HG02642 (cell line): Measurements from ENCODE around the gene C6.
"Not testable (repeated sequence)": the region's sequence is repeated elsewhere in the genome, so short reads cannot be mapped to it uniquely, and the experiment has no call there.

Experiments
- ATAC-seq: cut with Tn5 transposase; IDR thresholded peaks from one replicate; pipeline ENCODE4 v1.9.1; 2021; ENCODE audit warnings: mild to moderate bottlenecking; ENCODE audit not compliant: unreplicated experiment, poor library complexity

The C6 gene

DNA sequence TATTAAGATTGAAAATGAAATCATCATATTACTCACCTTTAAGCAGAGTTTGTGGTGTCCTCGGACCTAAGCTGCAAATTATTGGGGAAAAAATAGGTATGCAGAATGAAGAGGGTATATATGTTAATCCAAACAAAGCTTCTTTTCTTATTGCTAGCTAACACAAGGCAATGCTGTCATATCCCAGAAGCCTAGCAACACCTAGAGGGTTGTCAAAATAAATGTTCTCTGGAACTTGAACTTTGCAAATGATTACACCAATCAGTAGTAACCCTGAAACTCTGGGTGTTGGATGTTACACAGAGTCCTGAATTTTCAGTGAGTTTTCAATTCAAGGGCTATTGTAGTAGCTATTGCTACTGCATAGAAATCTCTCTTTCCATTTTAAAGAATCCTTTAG, at the start of gene C6:
TSS of gene C6 (minus strand) at position 193 of the 400 bp plus-strand sequence. CDS start 10,302 bp downstream, outside the sequence.
- no peak for ATAC-seq

DNA sequence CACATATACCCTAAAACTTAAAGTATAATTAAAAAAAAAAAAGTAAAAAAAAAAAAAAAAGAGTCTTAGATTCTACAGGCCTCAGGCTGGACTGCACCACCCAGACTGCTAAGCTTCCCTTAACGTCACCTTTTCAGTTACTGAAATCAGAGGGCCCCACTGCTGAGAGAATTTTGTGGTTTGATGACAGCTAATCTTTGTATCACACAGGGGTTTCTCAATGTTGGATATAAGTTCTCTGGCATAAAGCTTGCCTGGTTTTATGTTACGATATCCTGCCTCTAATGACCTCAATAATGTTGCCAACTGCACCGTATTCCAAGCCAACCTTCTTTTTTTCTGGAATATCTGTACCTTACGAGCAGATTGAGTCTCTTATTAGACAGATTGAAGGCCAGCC, 43.1 kb upstream of the C6 start:
- no peak for ATAC-seq

DNA sequence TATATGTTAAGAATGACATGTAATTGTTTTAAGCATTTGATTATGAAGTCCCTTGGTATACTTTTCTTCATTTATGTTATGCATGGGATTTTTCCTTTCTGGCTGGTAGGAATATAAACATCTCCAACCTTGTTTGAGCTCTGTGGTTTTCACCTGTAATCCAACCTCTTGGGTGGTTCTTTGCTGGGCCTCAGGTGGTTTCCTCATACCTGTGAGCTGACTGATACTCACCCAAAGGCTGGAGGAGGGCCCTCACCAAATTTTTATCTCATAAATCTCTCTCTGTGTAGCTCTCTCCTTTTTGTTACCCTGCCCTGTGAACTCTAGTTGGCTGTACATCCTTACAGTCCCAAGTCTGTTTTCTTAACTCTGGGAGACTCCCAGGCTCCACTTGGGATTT, 39.8 kb upstream of the C6 start:
- no peak for ATAC-seq

DNA sequence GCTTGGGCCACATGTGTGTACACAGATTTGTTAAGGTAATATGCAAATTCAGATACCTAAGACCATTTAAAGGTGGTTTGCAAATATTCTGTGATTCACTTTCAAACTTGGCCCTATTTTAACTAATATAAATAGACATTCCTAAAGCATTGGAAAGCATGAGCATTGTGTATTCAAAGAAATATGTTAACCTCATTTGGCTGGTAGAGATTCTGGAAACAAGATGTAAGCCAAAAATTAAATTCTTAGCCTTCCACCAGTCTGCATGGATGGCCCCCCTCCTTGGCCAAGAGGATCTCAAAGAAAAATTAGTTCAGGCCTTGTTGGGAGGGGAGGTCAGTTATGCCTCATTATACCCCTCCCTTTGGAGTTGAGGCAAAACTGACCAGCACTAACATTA, 38.7 kb upstream of the C6 start:
- ATAC-seq, result no peak

DNA sequence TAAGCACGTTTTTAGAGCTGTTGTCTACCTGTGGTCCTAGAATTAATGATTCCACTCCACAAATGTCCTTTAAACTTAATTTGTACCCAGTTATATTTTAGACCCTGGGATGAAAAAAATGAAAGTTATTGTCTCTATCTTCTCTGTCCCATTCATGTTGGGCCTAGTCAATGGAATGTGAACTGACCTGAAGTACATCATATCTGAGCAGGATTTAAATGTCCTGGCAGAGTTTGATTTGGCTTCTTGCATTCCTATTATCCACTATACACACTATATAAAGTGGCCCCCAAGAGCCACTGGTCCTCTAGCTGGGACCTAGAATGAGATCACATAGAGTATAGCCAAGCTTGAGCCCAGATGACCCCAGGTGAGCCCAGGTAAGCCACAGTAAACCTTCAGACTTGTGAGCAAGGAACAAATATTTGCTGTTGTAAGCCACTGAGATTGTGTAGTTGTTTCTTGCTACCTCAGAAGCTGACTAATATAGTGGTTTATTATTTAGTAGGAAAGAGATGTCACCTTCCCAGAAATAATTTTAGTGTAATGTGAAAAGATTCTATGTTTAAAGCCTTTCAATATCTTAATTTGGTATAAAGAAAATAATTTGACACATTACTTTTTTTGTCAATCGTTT, 37.1 kb upstream of the C6 start:
- no peak for ATAC-seq

DNA sequence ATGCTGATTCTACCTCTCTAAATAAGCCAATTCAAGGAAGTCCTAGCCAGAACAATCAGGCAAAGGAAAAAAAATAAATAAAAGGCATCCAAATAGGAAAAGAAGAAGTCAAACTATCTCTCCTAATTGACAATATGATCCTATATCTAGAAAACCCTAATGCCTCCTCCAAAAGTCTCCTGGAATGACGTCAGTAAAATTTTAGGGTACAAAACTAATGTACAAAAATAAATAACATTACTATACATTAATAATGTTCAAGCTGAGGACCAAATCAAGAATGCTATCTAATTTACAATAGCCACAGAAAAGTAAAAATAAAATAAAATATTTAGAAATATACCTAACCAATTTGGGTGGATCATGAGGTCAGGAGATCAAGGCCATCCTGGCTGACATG, 33.8 kb upstream of the C6 start:
- no peak for ATAC-seq

DNA sequence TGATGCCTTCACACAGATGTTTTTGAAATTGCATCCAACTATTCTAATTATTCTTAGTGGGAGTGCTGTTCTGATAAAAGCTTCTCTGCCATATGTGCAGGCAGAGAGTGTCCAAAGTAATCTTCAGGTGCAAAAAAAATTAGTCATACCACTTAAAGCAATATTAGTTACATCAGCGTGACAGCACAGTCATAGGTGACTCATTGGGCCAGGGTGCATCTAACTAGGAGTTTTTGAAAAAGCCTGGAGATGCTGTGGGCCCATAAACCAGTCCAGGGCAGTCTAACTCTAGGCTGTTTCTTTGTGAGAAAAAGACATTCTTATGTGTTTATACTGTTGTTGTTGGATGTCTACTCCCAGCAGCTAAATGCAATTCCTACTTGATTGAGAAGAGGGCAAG, 33.0 kb upstream of the C6 start:
- no peak for ATAC-seq

DNA sequence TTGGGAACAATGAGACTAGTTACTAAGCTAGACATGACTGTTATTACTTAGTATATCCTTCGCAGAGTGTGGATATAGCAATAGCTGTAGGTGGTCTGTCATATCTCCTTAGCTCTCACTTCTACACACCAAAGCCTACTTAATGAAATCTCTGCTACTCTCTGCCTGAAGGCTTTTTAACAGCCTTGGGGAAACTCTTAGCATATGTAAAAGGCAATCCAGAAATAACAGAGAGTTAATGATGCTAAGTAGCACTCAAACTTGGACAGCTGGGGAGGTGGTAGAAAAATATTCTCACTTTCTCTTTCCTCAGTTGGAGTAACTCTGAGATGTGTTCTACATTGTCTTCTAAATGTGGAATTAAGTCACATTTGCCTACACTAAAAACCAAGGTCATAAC, 30.2 kb upstream of the C6 start:
- no peak for ATAC-seq

DNA sequence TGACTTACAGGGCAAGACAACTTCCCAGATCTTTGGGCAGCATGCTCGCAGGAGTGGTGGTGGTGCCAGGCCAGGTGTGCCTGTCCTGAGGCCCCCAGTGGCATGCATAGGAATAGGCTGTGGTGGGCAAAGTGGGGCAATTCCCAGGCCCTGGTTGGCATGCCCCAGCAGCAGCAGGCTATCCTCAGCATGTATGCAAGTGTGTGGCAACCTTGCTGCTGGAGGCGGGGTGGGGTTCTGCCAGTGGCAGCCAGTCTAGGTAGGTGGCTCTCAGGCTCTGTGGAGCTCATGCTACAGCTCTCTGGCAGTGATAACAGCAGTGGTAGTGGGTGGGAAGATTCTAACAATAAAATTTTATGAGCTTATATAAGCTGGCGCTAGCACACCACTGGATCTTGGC, 27.7 kb upstream of the C6 start:
- no peak for ATAC-seq

DNA sequence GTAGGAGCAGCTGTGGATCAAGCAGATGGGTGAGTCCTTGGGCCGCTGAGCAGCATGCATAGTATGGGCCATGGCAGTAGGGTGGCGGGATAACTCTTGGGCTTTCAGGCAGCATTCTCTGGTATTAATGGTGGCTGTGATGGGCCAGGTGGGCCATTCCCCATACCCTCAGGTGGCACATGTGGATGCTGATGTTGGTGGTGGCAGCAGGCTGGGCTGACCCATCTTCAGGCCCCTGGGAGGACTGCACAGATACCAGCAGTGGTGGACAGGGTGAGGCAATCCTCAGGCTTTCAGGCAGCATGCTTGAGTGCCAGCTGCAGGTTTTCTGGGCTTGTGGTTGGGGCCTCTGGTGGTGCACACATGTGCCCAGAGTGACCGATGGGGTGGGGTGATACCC, 27.1 kb upstream of the C6 start:
- ATAC-seq, result no peak

DNA sequence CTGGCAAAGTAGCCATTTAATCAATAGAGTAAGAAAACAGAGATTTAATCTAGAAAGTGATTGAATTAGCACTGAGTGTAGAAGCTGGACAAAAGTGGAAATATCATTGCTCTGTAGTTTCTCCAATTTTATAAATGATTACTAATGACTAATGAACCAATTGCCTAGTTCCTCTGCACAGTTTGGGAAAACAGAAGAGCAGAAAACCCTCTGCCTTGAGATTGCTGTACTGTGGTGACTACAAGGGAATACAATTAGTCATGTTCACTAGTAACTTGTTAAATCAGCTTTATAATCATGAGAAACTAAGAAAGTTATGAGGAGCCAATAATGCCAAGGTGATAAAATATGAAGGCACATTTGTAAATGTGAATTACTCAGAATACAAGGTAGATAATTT, 21.1 kb upstream of the C6 start:
- no peak for ATAC-seq

DNA sequence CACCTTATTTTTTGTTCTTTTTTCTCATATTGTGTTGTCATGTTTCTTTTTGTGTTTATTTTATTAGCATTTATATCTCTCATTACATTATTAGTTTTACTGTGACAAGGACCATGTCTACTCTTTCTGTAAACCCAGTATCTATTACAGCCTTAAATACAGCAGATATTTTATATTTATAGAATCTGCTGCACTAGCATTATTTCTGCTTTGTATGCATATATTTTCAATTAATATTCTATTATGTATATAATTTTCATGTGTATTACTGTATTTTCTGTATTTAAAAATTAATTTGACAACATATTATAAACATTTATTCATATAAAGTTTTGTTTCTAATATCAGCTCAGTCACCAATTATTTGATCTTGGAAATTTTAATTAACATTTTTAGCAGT, 19.5 kb upstream of the C6 start:
- ATAC-seq, result no peak

DNA sequence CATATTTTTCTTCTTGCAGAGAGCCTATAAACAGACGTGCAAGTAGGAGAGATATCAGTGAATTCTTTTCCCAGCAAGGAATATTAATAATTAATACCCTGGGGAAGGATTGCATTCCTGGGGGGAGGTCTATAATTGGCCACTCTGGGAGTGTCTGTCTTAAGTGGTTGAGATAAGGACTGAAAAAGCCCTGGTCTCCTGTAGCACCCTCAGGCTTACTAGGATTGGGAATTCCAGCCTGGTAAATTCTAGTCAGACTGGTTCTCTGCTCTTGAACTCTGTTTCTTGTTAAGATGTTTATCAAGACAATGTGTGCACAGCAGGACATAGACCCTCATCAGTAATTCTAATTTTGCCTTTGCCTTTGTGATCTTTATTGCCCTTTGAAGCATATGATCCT, 16.9 kb upstream of the C6 start:
- not testable (repeated sequence) for ATAC-seq

DNA sequence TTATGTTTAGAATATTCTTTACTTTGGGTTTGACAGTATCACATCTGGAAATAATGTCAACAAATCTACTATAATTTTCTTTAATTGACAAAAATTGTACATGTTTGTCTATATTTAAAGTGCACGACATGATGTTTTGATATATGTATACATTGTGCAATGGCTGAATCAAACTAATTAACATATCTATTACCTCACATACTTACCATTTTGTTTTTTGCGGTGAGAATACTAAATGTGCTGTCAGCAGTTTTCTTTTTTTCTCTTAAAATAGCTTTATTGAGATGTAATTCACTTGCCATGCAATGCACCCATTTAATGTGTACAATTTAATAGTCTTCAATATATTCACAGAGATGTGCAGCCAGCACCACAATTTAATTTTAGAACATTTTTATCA, 10.6 kb upstream of the C6 start:
- ATAC-seq, result no peak

DNA sequence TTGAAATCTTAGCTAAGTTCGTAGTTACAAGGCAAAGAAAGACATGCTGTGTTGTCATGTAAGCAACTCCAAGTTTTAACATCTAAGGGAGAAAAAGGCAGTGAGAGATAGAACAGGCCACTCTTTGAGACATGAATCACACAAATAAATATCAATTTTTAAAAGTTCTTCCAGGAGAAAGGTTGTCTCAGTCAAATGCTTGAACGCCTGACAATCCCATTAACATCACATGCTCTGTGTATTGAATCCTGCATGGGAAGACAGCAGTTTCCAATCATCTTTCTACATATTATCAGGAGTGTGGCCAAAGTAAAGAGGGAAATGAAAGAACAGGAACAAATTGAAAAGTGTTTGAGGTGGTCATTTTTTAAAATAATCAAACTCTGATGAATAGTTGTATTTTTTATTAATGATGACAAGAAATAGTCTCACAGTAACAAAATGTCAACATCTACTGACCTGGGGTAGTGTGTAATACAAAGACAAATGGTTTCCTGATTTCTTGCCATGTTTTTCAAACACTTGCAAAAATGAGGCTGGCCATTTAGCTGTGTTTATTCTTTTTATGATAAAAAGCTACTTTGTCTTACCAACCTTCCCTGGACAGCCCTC, 6.4 kb upstream of the C6 start:
- ATAC-seq, result no peak

DNA sequence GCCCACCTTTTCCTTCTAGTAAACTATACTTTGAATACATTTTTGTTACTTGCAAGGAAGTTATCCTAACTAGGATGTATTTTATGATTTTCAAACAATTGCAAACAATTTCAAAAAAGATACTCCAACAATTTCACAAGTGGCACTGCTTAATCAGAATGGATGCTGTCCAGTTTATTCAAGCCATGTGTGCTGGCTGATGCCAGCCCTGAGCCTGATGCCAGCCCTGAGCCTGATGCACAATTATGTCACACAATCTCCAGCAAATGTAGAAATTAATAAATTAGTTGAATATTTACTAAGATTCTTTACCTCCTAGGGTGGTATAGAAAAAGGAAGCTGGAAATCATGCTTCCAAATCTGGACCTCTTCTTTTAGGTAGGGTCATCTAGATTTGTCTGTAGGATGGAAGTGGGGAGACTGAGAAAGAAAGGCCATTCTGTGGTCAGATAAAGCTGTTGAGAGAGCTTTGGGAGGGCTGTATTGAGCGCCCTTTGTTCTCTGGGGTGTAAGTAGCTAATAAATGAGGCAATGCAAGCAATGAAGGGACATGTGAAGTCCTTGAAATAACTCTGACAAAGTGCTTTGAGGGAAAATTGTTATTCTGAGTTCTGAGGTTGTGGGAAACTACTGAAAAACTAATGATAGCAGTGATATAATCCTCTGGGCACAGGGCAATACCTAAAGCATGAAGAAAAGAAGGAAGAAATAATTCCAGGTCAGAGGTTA, 5.8 kb upstream of the C6 start:
- no peak for ATAC-seq

DNA sequence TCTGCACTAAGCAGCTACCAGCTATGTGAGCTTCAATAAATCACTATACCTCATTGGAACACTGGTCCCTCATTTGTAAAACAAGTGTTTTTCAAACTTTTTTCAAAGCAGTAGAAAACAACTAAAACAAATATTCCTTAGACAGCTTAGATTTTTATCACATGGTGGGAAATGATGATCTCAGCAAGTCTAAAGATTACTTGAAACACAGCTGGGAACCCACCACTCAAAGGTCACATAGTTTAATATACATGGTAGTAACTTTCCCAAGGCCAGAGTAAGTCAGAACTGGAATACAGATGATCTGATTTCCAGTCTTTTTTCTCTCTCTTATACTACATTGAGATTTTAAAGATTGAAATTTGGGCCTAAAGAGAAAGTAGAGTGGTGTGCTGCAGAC, 850 bp upstream of the C6 start:
- no peak for ATAC-seq

DNA sequence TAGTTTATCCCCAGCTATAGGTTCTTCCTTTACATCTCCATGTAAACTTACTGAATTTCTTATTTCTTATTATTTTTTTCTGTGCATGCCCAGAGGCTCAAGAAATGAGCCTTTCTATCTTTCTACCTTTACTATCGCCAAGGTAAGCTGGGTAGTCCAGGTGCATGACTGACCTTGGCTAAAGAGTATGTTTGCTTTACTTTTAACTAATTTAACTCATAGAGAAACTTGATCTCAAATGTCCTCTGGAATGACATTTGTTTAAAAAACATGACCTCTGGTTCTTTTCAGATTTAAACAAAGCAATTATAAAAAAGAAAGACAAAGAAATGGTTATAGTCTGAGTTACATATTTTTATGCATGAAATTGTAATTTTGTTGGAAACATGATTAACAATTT, 397 bp downstream of the C6 start:
- no peak for ATAC-seq

DNA sequence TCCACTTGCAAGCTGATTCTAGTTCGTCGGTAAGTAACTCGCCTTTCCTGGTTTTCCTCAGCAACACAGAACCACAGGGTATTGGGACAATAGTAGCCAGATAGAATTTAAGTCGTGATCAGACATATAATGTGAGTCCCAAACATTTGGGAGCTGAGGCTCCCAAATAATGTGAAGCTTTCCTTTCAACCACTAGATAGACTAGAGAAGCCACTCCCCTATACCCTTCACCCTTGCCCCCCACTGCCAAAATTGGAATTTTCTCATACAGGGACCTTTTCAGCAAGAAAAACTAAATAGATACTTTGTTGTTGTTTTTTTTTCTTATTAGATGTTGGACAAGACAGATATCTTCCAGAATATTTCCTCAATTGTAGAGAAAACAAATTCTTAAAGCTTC, 1.9 kb downstream of the C6 start:
- no peak for ATAC-seq

DNA sequence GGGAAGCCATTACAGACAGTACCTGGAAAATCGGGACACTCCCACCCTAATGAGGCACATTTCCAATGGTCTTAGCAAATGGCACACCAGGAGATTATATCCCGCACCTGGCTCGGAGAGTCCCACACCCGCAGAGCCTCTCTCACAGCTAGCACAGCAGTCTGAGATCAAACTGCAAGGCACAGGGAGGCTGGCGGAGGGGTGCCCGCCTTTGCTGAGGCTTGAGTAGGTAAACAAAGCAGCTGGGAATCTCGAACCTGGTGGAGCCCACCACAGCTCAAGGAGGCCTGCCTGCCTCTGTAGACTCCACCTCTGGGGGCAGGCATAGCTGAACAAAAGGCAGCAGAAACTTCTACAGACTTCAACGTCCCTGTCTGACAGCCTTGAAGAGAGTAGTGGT, 7.9 kb downstream of the C6 start:
- not testable (repeated sequence) for ATAC-seq

DNA sequence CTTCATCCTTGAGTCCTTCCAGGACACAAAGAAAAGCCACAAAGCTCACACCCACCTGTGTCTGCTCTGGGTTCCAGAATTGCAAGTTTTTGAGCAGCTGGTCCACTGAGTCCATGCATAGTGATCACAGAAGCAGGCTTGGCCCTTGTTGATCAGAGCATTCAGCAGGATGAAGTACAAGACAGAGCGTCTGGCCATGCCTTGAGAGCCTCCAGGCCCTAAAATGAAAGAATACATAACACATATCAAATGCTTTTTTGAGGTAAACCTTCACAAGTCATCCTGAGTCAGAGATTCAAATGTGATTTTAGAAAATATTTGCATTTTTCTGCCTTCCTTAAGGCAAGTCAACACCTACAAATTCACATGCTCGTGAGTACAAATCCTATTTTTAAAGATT, 10.3 kb downstream of the C6 start:
- no peak for ATAC-seq
